Activated CD4-positive, alpha-beta T cell treated with anti-CD3 and anti-CD28 coated beads for 36 hours (primary cell): Measurements from ENCODE around the gene MAPK8IP2. TPM values are rescaled to one million over a fixed set of nuclear protein-coding genes. Genes with fewer than 3 reads are reported as not detected.

Source experiments
- ATAC-seq: fragments of 200-7000 bp; cut with Tn5 transposase; one replicate; pipeline ENCODE4 v1.10.0; 2021; ENCODE audit warnings: mild to moderate bottlenecking, moderate library complexity
- CTCF ChIA-PET: fragments of 350-600 bp; sonication (Branson Sonifier 250); formaldehyde crosslinking; loops from one replicate; lab custom pipeline; 2021; ENCODE audit warnings: antibody characterized with exemption; lab: Charles Lee
- POLR2A ChIA-PET: fragments of 350-600 bp; sonication (Branson Sonifier 250); formaldehyde crosslinking; loops from one replicate; lab custom pipeline; 2021; ENCODE audit warnings: antibody characterized with exemption, inconsistent platforms; lab: Charles Lee
- DNase-seq: peaks from one replicate; pipeline ENCODE4 v3.0.0-alpha.2; 2020
- H3K27ac Mint-ChIP-seq: one replicate; pipeline ENCODE4 v1.8.0; 2021; ENCODE audit warnings: mixed read lengths
- H3K27me3 Mint-ChIP-seq: one replicate; pipeline ENCODE4 v1.8.0; 2021; ENCODE audit warnings: mixed read lengths
- H3K36me3 Mint-ChIP-seq: one replicate; pipeline ENCODE4 v1.8.0; 2021; ENCODE audit warnings: low read depth, mixed read lengths
- H3K4me1 Mint-ChIP-seq: one replicate; pipeline ENCODE4 v1.8.0; 2021; ENCODE audit warnings: mixed read lengths
- H3K4me3 Mint-ChIP-seq: one replicate; pipeline ENCODE4 v1.8.0; 2021; ENCODE audit warnings: mild to moderate bottlenecking, moderate library complexity, mixed read lengths
- H3K9me3 Mint-ChIP-seq: one replicate; pipeline ENCODE4 v1.8.0; 2021; ENCODE audit warnings: low read depth, mixed read lengths
- intact Hi-C, 2 experiments: fragments of 100-400 bp; cut with DNase I in 1 of 2; cut with micrococcal nuclease in 1 of 2; formaldehyde crosslinking; loops; one replicate each; pipeline versions ENCODE4 v1.14.2 to v1.15.1; 2022 to 2024; cut with DNase I, micrococcal nuclease
- total RNA-seq, 2 experiments: library from RNA; stranded (reverse); gene quantifications; one replicate each; pipeline ENCODE4 v1.2.3, GENCODE V29; 2021

Gene MAPK8IP2
- total RNA-seq, 2 experiments from 2014 or later: 0.14 TPM

DNA sequence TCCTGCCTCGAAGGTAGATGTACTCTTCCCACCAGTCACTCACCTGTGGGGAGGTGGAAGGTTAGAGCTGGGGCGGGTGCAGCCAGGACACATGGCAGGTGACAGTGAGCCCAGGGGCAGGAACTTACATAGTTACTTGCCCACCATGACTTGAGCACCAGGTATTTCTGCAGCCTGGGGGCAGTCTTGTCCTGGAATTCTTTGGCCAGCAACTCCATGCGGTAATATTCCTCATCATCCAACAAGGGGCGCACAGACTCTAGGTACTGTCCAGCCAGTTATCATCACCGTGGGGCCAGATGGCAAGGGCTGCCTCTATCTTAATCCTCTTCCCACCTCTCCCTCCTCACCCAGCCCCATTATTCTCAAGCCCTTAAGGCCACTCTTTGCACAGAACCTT is 24.5 kb upstream of the MAPK8IP2 start:
- Mint-ChIP-seq H3K4me1 (peaks cover 9% of the 10 kb centered on the region), H3K36me3 (peaks cover 50% of the 10 kb centered on the region), H3K9me3 (no peaks in the 10 kb centered on the region), H3K27ac (no peak overlapping the region), H3K27me3 (no peaks in the 10 kb centered on the region), H3K4me3 (no peak overlapping the region)
- ChIA-PET POLR2A (no interaction called here), CTCF (interaction anchor here (0.7 to 2.7 kb wide), 3 partner anchors 12 to 51 kb away, joined by 4 to 14 read pairs (median 6); partner anchors contain the start of genes SCO2 and SYCE3)
- intact Hi-C loops: no loop called here
- no peak for DNase-seq
- no peak for ATAC-seq

DNA sequence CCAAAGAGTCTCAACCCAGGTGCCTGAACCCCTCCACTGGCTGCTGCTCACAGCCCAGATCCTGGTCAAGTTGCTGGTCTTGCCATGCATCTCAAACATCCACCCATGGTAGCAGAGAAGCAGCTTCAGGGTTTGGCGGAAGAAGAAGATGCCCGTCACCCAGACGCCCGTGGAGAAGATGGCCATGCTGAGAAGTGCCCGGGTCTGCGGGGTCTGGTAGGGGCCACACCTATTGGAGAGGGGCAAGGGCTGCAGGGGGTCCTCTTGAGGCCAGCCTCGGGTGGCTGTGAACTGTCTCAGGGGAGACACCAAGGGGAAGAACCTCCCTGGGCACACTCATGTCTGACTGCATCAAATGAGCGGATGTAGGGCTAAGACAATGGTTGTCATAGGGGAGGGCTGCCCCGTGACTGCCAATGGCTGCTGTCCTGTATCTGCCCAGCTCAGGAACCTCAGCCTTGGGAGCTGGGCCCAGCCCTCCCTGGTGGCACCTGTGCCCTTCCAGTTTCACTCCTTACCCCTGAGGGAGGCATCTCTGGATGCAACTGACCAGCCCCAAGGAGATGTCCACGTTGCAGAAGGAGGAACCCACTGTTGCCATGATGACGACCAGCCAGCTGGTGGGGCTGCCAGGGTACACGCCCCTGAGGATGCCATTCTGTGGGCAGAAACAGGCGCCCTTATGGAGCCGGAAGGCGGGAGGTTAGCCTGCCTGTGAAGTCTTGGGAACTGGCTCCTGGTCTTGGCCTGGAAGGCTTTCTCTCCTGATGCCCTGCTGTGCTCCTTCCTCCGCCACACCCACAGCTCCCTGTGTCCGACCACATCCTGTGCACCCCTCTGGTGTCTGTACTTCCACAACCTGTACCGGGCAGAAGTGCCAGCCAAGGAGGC is 23.5 kb upstream of the MAPK8IP2 start:
- no peak for ATAC-seq
- ChIA-PET CTCF (interaction anchor here (0.9 to 2.7 kb wide), 2 partner anchors 12 to 13 kb away, joined by 3 to 14 read pairs; partner anchors contain the start of gene SYCE3), POLR2A (no interaction called here)
- Mint-ChIP-seq H3K27ac (no peak overlapping the region), H3K36me3 (peaks cover 46% of the 10 kb centered on the region), H3K27me3 (no peaks in the 10 kb centered on the region), H3K9me3 (no peaks in the 10 kb centered on the region), H3K4me3 (no peak overlapping the region), H3K4me1 (peaks cover 18% of the 10 kb centered on the region)
- DNase-seq: no peak
- intact Hi-C loops: no loop called here

DNA sequence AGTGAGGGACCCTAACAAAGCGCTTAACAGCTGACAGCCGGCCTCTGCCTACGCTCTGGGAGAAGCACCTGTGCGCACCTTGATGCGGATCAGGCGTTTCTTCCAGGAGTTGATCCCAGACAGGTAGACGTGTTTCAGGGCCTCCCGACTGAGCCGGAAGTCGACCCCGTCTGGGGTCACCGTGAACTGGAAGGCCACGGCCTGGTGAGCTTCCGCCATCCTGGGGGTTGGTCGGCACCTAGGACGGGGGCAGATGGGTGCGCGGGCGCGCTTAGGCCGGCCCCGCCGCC is 23.0 kb upstream of the MAPK8IP2 start:
- DNase-seq (no peak), ATAC-seq (no peak)
- no peak overlapping the region for H3K27ac Mint-ChIP-seq
- H3K4me1 Mint-ChIP-seq: peaks cover 18% of the 10 kb centered on the region
- ChIA-PET CTCF (interaction anchor here (0.9 kb wide), 1 partner anchor 13 kb away, joined by 3 read pairs; no protein-coding TSS in a partner anchor), POLR2A (no interaction called here)
- peaks cover 41% of the 10 kb centered on the region for H3K36me3 Mint-ChIP-seq
- no peaks in the 10 kb centered on the region for H3K9me3 Mint-ChIP-seq
- no peak overlapping the region for H3K4me3 Mint-ChIP-seq
- intact Hi-C loops: no loop called here
- H3K27me3 Mint-ChIP-seq: no peaks in the 10 kb centered on the region

DNA sequence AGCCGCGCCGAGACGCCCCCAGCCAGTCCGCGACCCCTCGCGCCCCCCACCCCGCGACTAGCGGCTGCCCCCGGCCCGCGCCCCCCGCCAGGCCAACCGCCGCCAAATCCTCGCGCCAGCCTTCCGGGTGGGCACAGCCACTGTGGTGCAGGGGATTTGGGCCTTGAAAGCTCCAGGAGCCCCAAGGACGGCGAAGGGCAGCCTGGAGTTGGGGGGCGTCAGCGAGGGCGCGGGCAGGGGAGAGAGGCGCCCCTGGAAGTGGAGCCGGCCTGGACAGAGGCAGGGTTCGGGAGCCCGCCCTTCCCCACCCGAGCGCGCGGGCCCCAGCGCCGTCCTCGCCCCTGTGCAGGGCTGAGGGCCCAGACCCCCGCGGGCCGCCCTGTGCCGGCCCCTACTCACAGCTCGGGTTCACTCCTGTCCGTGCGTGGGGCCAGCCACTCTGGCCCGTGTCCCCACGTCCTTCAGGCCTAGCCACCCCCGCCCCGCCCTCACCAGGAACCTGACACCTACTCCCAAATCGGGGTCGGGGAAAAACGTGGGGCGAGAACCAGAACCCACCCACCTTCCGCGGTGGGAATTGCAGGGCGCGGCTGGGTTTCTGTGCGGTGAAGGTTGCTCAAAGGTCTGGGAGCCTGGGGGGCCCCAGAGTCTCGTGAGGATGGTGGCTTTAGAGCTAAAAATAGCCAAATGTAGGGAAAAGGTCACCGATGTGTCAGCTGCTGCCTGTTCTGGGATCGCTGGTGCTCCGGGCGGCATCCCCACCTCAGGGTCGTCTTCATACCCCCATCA is 22.4 kb upstream of the MAPK8IP2 start, which contains the start of gene CPT1B:
CPT1B (minus strand) TSS at position 441 of the 789 bp plus-strand sequence. CDS start 512 bp downstream, outside the sequence.
- CTCF ChIA-PET: interaction anchor here (0.9 kb wide), 1 partner anchor 13 kb away, joined by 3 read pairs; no protein-coding TSS in a partner anchor
- POLR2A ChIA-PET: no interaction called here
- no peaks in the 10 kb centered on the region for H3K27me3 Mint-ChIP-seq
- H3K4me3 Mint-ChIP-seq: no peak within 1 kb of the TSS
- H3K4me1 Mint-ChIP-seq: peaks cover 18% of the 10 kb centered on the region
- no peak for DNase-seq
- no peak within 1 kb of the TSS for H3K27ac Mint-ChIP-seq
- intact Hi-C loops: no loop called here
- no peaks in the 10 kb centered on the region for H3K9me3 Mint-ChIP-seq
- H3K36me3 Mint-ChIP-seq: peaks cover 41% of the 10 kb centered on the region
- ATAC-seq: no peak

DNA sequence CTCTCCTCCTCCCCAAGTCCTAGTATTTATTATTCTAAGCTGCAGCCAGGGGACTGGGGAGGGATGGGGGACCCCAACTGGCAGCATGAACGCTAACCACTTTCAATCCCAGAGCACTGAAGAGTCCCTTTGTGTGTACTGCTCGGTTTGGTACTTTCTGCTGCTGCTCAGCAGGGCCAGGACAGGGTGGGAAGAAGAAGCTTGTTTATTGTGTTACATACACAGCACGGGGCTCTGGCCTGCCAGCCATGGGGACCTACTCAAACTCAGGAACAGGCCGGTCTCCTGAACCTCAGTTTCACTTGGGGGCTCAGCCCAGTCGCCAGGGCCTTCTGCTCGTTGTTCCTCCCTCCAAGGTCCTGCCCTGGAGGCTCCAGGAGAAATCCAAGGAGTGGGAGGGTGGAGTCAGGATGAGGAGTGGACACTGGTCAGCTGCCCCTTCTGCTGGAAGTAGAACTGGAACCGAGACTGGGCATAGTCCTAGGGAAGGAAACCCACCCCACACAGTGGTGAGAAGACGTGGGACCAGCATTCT is 21.8 kb upstream of the MAPK8IP2 start:
- Mint-ChIP-seq H3K27me3 (no peaks in the 10 kb centered on the region), H3K4me3 (no peak overlapping the region), H3K27ac (no peak overlapping the region), H3K9me3 (no peaks in the 10 kb centered on the region), H3K36me3 (peaks cover 41% of the 10 kb centered on the region), H3K4me1 (peaks cover 24% of the 10 kb centered on the region)
- CTCF ChIA-PET: no interaction called here
- DNase-seq (no peak), ATAC-seq (no peak)
- POLR2A ChIA-PET: no interaction called here
- intact Hi-C loops: no loop called here

DNA sequence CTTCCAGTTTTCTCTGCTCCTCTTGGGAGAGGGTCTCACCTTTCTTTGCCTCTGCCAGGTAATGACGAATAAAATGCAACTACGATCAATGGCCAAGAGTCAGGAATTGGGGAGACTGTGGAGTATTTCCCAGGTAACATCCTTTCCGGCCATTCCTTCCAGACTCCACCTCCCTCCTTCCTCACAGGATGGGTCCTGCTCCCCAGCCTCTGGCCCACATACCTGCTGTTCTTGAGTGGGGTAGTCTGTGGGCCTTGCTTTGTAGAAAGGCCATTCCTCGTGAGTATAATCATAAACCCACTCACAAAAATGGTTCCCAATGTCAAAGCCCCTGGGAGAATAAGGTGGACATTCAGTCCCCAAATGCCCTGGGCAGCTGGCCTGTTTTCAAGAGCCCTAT is 20.8 kb upstream of the MAPK8IP2 start:
- H3K4me1 Mint-ChIP-seq: peaks cover 25% of the 10 kb centered on the region
- H3K27me3 Mint-ChIP-seq: no peaks in the 10 kb centered on the region
- H3K9me3 Mint-ChIP-seq: no peaks in the 10 kb centered on the region
- intact Hi-C loops: loop anchor here in 1 of 2 experiments (5.0 kb wide), 1 partner anchor 113 kb away; no protein-coding TSS in a partner anchor
- ATAC-seq (no peak), DNase-seq (no peak)
- no peak overlapping the region for H3K4me3 Mint-ChIP-seq
- POLR2A ChIA-PET: no interaction called here
- CTCF ChIA-PET: no interaction called here
- no peak overlapping the region for H3K27ac Mint-ChIP-seq
- H3K36me3 Mint-ChIP-seq: peaks cover 37% of the 10 kb centered on the region

DNA sequence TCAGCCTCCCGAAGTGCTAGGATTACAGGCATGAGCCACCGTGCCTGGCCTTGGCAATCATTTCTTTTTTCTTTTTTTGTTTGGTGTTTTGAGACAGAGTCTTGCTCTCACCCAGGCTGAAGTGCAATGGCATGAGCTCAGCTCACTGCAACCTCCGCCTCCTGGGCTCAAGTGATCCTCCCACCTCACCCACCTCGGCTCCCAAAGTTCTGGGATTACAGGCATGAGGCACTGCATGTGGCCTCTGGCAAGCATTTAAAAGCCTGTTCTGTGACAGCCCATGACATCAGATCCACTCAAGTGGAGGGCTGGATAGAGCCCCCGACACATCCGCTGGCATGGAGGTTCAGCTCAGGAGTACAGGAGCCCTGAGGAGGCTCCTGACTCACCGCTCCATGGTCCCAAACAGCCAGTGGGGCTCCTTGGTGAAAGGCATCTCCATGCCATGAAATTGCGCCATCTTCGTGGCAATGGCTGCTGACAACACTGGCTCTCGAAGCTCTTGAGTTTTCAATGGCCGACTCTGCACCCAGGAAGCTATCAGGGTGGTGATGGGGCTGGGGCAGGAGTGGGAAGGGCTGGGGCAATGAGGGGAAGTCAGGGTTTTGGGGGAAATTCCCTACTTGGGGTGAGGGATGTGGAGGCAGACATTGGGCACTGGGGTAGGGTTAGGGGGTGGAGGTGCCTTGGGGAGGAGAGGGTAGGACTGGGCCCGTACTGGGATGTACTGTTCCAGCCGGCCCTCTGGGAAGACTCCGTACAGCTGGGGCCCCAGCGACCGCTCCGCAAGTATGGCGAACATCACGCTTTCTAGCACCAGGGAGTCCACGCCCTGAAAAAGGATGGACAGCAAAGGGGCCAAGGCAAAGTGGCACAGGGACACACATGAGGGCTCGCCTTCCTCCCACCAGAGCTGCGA is 19.3 kb upstream of the MAPK8IP2 start:
- Mint-ChIP-seq H3K4me3 (peak overlapping the region; percentile 86), H3K27me3 (no peaks in the 10 kb centered on the region), H3K4me1 (peaks cover 25% of the 10 kb centered on the region), H3K27ac (peak overlapping the region; percentile 81), H3K36me3 (peaks cover 28% of the 10 kb centered on the region), H3K9me3 (no peaks in the 10 kb centered on the region)
- no peak for DNase-seq
- intact Hi-C loops: loop anchor here in 1 of 2 experiments (5.0 kb wide), 1 partner anchor 111 kb away; no protein-coding TSS in a partner anchor
- ChIA-PET POLR2A (interaction anchor here (1.3 kb wide), 1 partner anchor 56 kb away, joined by 11 read pairs; the partner anchor contains the start of gene SCO2), CTCF (interaction anchor here (0.7 to 3.9 kb wide), 5 partner anchors 15 to 60 kb away, joined by 3 to 14 read pairs (median 4); partner anchors contain the start of gene SCO2)
- ATAC-seq: no peak

DNA sequence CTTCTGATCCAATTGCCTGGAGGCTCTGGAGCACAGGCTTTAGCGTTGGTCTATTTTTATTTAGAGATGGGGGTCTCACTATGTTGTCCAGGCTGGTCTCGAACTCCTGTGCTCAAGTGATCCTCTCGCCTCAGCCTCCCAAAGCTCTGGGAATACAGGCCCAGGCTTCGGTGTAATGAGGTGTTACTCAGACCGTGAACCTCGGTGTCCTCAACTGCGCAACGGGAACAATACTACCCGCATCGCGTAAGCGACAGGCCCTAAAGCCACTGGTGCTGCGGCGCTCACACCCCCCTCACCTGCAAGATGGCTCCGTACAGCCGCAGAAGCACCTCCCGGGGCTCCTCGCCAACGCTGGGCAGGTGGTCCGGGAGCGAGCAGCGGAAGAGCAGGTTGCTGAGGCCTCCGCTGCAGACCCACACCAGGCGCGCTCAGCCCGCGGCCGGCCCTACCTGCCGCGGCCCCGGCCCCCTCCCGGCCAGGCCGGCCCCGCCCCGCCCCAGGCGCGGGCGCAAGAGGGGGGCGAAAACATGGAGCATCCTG is 18.6 kb upstream of the MAPK8IP2 start:
- Mint-ChIP-seq H3K9me3 (no peaks in the 10 kb centered on the region), H3K27ac (peak overlapping the region; percentile 83), H3K4me3 (peak overlapping the region; percentile 86), H3K4me1 (peaks cover 25% of the 10 kb centered on the region), H3K27me3 (no peaks in the 10 kb centered on the region), H3K36me3 (peaks cover 26% of the 10 kb centered on the region)
- ATAC-seq (no peak), DNase-seq (peak; percentile 67)
- CTCF ChIA-PET: interaction anchor here (0.6 to 3.9 kb wide), 9 partner anchors 11 to 286 kb away, joined by 3 to 14 read pairs (median 4); partner anchors contain the start of genes LMF2, NCAPH2 and SCO2
- intact Hi-C loops: loop anchor here (1.0 to 5.0 kb wide), 12 partner anchors 19 to 391 kb away; partner anchors contain the start of genes NCAPH2 (in 2 of the 2), MAPK11 (in 1 of the 2), PPP6R2 (in 1 of the 2) and SBF1 (in 1 of the 2)
- POLR2A ChIA-PET: interaction anchor here (0.6 to 1.6 kb wide), 7 partner anchors 19 to 74 kb away, joined by 3 to 11 read pairs (median 4); partner anchors contain the start of genes LMF2, SCO2 and SYCE3

DNA sequence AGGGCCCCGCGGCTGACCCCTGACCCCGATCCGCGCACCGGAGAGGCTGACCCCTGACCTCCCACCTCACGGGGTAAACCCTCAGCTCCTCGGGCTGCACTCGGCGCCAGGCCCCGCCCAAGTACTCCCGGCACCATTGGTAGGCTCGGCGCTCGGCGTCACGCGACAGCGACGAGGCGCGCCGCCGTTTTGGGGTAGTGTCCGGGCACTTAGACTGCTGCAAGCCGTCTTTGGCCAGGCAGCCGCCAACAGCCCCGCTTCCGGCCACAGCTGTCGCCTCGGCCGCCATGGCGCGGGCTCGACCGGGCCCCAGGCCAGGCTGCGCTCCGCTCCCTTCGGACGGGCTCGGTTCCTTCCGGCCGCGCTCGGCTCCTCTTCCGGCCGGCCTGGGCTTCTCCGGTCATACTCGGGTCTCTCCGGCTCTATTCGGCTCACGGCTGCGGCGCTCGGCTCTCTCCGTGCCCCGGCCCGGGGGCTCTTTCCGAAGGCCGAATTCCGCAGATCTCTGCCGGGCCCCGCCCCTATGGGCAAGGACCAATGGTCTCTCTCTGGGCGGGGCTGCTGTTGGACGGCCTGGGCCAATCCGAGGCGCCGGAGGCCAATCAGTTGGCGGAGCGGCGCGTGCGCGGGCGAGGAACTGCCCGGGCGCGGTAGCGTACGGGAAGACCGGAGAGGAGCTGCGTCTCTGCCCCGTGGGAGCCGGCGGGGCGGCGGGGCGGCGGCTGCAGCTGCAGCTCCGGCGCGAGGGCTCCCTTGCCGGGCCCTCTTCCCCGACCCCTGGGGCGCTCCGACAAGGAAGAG is 17.9 kb upstream of the MAPK8IP2 start, which contains the start of gene CHKB:
CHKB (minus strand) TSS at position 357 of the 801 bp plus-strand sequence; CDS start at position 289, 68 bp downstream.
- peak; percentile 97 for ATAC-seq

More for the DNA sequence above, 17.9 kb upstream of the MAPK8IP2 start, which contains the start of gene CHKB:
- H3K4me3 Mint-ChIP-seq: peak within 1 kb of the TSS; percentile 86
- intact Hi-C loops: loop anchor here (1.0 to 5.0 kb wide), 17 partner anchors 19 to 397 kb away; partner anchors contain the start of genes NCAPH2 (in 2 of the 2), ARSA (in 1 of the 2), MAPK11 (in 1 of the 2) and PPP6R2 (in 1 of the 2)
- peaks cover 25% of the 10 kb centered on the region for H3K4me1 Mint-ChIP-seq
- H3K36me3 Mint-ChIP-seq: peaks cover 22% of the 10 kb centered on the region
- ChIA-PET CTCF (interaction anchor here (0.6 to 3.9 kb wide), 8 partner anchors 12 to 286 kb away, joined by 3 to 14 read pairs (median 4); partner anchors contain the start of genes LMF2, NCAPH2 and SCO2), POLR2A (interaction anchor here (0.6 to 1.6 kb wide), 10 partner anchors 19 to 330 kb away, joined by 3 to 11 read pairs (median 4); partner anchors contain the start of genes LMF2, SCO2 and SYCE3)
- H3K27ac Mint-ChIP-seq: peak within 1 kb of the TSS; percentile 84
- DNase-seq: peak; percentile 99
- H3K27me3 Mint-ChIP-seq: no peaks in the 10 kb centered on the region
- no peaks in the 10 kb centered on the region for H3K9me3 Mint-ChIP-seq
